ENCODE results near the gene C9orf152.
"Not testable (repeated sequence)": the region's sequence is repeated elsewhere in the genome, so short reads cannot be mapped to it uniquely, and the experiment has no call there.

C9orf152 gene, protein sequence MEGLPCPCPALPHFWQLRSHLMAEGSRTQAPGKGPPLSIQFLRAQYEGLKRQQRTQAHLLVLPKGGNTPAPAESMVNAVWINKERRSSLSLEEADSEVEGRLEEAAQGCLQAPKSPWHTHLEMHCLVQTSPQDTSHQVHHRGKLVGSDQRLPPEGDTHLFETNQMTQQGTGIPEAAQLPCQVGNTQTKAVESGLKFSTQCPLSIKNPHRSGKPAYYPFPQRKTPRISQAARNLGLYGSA

DNA sequence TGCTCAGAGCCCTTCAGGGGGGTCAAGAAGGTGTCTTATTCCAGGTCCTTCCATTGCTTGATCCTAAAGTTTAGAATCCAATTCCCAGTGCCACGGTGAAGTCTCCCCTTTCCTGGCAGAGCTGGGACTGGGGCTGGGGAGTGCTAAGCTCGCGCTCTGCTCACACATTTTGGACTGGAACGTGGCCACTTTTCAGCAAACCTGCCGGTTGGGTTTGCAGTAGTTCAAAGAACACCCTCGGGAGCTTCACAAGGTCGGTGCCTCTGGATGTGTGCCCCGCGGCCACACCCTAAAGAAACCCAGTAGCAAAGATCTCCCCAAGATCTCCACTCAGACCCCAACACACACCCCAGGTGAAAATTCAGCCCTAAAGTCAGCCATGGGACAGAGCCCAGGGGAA, at the start of gene C9orf152:
C9orf152 (minus strand) TSS at position 129 of the 400 bp plus-strand sequence. CDS start 580 bp downstream, outside the sequence.
- DNase-seq = no peak

DNA sequence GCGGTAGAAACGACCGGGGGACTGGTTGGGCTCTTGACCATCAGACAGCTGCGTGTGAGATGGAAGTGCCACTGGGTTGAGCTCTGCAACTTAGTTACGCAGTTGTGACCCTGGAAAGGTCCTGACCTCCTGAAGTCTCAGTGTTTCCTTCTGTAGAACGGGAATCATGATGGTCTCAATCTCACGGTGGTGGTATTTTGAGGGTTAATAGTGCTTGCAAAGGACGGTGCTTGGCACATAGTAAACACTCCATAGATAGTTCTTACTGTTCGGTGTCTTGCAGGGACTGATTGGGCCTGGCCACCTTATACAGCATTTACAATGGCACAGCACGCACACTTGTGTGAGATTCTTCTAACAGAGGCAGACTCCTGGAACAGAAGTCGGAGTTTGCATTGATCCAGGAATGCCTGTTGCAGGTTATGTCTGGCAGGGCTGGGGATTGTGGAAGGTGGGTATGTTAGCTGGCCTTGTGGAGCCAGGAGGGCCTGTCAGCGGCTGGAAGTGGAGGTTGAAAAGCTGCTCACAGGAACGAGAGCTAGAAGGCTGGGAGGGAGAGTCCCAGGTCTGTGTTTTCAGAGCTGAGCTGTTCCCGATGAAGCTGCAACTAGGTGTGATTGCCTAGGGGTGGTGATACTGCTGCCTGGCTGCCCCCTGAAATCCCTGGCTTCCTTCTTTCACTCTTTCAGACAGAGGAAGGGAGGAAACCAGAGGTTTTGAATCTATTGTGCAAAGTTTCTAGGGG, 49.3 kb upstream of the C9orf152 start:
- DNase-seq = no peak

GRCh38 chr9:110256380-110257096, 48.6 kb upstream of the C9orf152 start, which contains the start of gene TXN:
TSS of gene TXN (minus strand) at chr9:110256507. CDS start at chr9:110256435, 72 bp downstream.
- DNase-seq = peak; percentile 91

- peak; percentile 51 for DNase-seq
Observed at GRCh38 chr9:110255463-110256379, 47.8 kb upstream of the C9orf152 start.

GRCh38 chr9:110255034-110255462, 47.1 kb upstream of the C9orf152 start:
- no peak for DNase-seq

DNA sequence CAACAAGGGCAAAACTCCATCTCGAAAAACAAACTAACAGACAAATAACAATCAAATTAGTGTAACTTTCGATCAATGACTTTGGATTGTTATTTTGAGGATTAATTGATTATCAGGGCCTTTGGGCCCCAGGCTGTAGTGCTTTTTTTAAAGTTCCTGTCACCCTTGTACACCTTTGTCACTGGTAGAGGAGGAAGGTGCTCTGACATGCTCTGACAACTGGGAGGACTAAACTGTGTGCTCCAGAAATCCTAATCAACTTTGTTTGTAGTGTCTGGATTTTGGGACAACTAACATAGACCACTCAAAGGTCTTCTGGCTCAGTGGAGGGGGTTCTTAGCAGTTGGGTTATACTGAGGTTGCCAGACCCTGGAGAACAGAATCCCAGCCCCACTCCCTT, 46.5 kb upstream of the C9orf152 start:
- no peak for DNase-seq

- DNase-seq = no peak
Observed at GRCh38 chr9:110252509-110253139, 44.7 kb upstream of the C9orf152 start.

DNA sequence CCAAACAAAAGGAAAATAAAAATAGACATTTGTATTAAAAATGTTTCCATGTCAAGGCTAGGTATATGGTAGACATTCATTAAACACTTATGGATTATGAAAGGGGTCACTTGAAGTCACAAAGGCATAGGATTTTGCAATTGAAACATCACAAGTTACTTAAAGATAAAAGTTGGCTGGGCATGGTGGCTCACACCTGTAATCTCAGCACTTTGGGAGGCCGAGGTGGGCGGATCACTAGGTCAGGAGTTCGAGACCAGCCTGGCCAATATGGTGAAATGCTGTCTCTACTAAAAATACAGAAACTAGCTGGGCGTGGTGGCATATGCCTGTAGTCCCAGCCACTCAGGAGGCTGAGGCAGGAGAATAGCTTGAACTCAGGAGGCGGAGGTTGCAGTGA, 43.8 kb upstream of the C9orf152 start:
- DNase-seq = not testable (repeated sequence)

- no peak for DNase-seq
Observed at GRCh38 chr9:110251212-110251611, 43.3 kb upstream of the C9orf152 start.

- DNase-seq = no peak
Observed at GRCh38 chr9:110249603-110250002, 41.6 kb upstream of the C9orf152 start.

- DNase-seq = no peak
Observed at GRCh38 chr9:110248361-110248760, 40.4 kb upstream of the C9orf152 start.

DNA sequence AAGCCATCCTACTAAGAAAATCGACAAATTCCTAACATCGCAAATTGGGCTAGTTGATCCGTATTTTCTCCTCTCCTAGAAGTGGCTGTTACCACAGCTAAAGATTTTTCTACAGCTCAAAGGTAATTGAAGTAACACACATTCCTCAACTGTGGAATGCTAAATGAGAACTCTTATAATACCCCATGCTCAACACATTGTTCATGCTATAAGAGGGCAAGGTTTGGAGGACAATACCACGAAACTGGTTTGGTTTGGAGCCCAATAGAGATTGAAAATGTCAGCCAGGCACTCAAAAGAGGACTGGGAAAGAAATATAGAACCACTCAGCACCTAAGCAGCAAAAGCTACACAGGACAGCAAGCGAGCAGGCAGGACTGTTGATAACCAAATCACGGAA, 38.3 kb upstream of the C9orf152 start:
- no peak for DNase-seq

GRCh38 chr9:110244616-110245015, 36.7 kb upstream of the C9orf152 start:
- DNase-seq = no peak

DNA sequence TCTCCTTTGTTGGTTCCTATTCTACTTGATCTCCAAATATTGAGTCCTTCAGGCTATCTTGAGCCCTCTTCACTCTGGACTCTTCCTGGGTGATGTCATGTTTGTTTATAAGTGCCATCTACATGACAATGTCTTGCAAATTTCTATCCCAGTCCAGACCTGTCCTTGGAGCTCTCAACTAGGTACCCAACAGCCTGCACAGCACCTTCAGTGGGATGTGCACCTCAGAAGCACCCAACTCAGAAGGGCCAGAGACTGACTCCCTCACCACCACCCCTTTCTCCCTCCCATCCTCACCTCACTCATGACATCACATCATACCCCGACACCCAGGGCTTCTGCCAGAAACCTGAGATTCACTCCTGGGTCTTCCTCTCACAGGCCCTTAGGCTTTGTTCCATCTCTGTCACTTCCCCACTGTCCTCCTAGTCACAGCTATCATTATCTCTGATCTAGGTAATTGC, 33.9 kb upstream of the C9orf152 start:
- no peak for DNase-seq

DNA sequence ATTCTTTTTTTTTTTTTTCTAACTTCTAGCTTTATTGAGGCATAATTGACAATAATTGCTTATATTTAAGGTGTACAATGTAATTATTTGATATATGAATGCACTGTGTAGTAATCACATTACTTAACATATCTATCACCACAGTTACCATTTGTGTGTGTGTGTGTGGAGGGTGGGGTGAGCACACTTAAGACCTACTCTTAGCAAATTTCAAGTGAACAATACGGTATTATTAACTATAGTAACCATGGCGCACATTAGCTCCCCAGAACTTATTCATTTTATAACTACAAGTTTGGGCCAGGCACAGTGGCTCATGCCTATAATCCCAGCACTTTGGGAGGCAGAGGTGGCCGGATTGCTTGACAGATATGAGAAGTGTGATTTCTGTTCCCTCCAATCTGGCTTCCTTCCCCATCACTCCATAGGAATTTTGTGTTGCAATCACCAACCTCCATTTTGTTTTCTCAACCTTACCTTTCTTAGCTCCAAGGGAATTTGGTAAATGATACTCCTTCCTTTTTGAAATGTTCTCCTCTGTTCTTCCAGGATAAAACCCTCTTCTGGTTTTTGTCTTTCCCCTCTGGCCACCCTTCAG, 33.4 kb upstream of the C9orf152 start:
- no peak for DNase-seq

- no peak for DNase-seq
Observed at GRCh38 chr9:110240198-110240597, 32.2 kb upstream of the C9orf152 start.

GRCh38 chr9:110228321-110228720, 20.4 kb upstream of the C9orf152 start:
- no peak for DNase-seq

- no peak for DNase-seq
Observed at GRCh38 chr9:110224583-110224982, 16.6 kb upstream of the C9orf152 start.

DNA sequence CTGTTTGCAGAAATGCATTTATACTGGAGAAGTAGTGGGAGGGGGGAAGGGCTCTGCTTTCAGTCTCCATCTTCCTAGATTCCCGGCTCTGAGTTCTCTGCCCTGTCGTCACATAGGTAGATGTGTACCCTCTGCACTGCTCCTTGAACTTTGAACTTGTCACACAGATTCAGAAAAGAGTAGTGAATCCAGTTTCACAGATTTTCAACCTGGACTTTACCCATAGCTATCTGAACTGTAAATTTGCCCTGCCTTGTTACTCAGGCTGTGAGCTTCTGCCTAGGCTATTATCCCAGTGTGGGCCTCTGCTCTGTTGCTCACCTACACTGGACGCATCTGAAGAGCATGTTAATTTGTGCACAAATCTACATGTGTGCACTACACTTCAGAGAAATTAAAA, 12.8 kb upstream of the C9orf152 start:
- DNase-seq = no peak

DNA sequence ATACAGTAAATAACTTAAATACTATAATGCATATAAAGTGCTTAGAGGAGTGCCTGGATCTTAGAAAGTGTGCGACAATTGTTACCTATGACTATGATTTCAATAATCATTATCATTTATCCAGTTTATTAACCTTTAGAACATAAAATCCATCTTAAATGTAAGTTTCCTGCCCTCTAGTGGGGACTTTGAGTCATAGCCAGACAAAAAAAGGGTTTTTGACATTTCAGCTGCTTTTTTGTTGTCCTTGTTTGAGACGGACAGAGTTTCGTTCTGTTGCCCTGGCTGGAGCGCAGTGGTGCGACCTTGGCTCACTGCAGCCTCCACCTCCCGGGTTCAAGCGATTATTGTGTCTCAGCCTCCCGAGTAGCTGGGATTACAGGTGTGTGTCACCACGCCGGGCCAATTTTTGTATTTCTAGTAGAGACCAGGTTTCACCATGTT, 9.7 kb upstream of the C9orf152 start:
- DNase-seq = no peak

GRCh38 chr9:110214586-110215355, 6.8 kb upstream of the C9orf152 start:
- DNase-seq = no peak

Data from T1000 (cell line).